ENCODE measurements around the gene SLC9A2. TPM values are rescaled to one million over a fixed set of nuclear protein-coding genes. Genes with fewer than 3 reads are reported as not detected.

SLC9A2 gene
- total and polyA plus RNA-seq, 2 donors (not counting 1 experiment from before 2014, with no cell fraction given) = not detected

GRCh38 chr2:102597788-102598187 is 21.6 kb upstream of the SLC9A2 start:
- Histone ChIP-seq H4K20me1 (ENCODE audit: control insufficient read depth, insufficient read depth, low read length, poor library complexity, severe bottlenecking) (no peaks in the 10 kb centered on the region), H3K9ac (ENCODE audit: low read length) (no peak overlapping the region), H3K36me3 (replicated peaks in 1 of 2; ENCODE audit: control extremely low read depth in 1 of 2, control insufficient read depth in 1 of 2, extremely low read depth in 1 of 2, insufficient read depth in 2 of 2, low read length in 1 of 2) (no peaks in the 10 kb centered on the region), H3K4me3 (ENCODE audit: control extremely low read depth in 1 of 5, extremely low read depth in 1 of 5, insufficient read depth in 1 of 5, low read depth in 2 of 5, low read length in 4 of 5) (no peak overlapping the region), H3K4me2 (replicated peaks; ENCODE audit: low read depth, low read length, poor library complexity, severe bottlenecking) (no peak overlapping the region), H3K4me1 (ENCODE audit: control insufficient read depth in 2 of 2, insufficient read depth in 2 of 2, low read length in 2 of 2) (no peaks in the 10 kb centered on the region), H3K27ac (ENCODE audit: low read length in 2 of 2) (no peak overlapping the region), H3K9me3 (ENCODE audit: control extremely low read depth in 1 of 3, control insufficient read depth in 2 of 3, insufficient read depth in 1 of 3, low read length in 2 of 3) (no peaks in the 10 kb centered on the region), H3K79me2 (ENCODE audit: control insufficient read depth, insufficient read depth, low read length) (no peaks in the 10 kb centered on the region), H3K27me3 (replicated peaks in 1 of 4; ENCODE audit: control extremely low read depth in 1 of 4, control insufficient read depth in 3 of 4, insufficient read depth in 4 of 4, low read length in 3 of 4) (no peaks in the 10 kb centered on the region), H2AFZ (ENCODE audit: insufficient read depth, low read depth, low read length, poor library complexity, severe bottlenecking) (no peak overlapping the region)
- ATAC-seq (ENCODE audit: low read depth) (no peak), DNase-seq (no peak)
- intact Hi-C loops (cut with micrococcal nuclease) = no loop called here
- TF ChIP-seq CTCF (IDR thresholded peaks at IDR 0.05) = no peak
- TF ChIP-seq EZH2 (IDR thresholded peaks at IDR 0.05; ENCODE audit: borderline replicate concordance, insufficient read depth, low read depth, low read length, poor library complexity, severe bottlenecking) = no peak
- POLR2A ChIA-PET = no interaction called here
- H3K27ac Mint-ChIP-seq = no peak overlapping the region
- H3K4me3 Mint-ChIP-seq = no peak overlapping the region
- WGBS (ENCODE audit: insufficient coverage) = 71% methylated on average over 8 of the region's 9 CpGs
- H3K9me3 Mint-ChIP-seq (ENCODE audit: insufficient read depth) = no peaks in the 10 kb centered on the region
- CTCF ChIA-PET = no interaction called here
- H3K4me1 Mint-ChIP-seq = no peaks in the 10 kb centered on the region
- peaks cover 36% of the 10 kb centered on the region for H3K27me3 Mint-ChIP-seq

- H4K20me1 ChIP-seq (ENCODE audit: control insufficient read depth, insufficient read depth, low read length, poor library complexity, severe bottlenecking) = no peaks in the 10 kb centered on the region
- peaks cover 36% of the 10 kb centered on the region for H3K27me3 Mint-ChIP-seq
- H2AFZ ChIP-seq (ENCODE audit: insufficient read depth, low read depth, low read length, poor library complexity, severe bottlenecking) = no peak overlapping the region
- H3K9ac ChIP-seq (ENCODE audit: low read length) = no peak overlapping the region
- no peaks in the 10 kb centered on the region for H3K36me3 ChIP-seq (replicated peaks in 1 of 2; ENCODE audit: control extremely low read depth in 1 of 2, control insufficient read depth in 1 of 2, extremely low read depth in 1 of 2, insufficient read depth in 2 of 2, low read length in 1 of 2)
- TF ChIP-seq EZH2 (IDR thresholded peaks at IDR 0.05; ENCODE audit: borderline replicate concordance, insufficient read depth, low read depth, low read length, poor library complexity, severe bottlenecking) = no peak
- TF ChIP-seq CTCF (IDR thresholded peaks at IDR 0.05) = no peak
- H3K27ac Mint-ChIP-seq = no peak overlapping the region
- H3K4me3 Mint-ChIP-seq = no peak overlapping the region
- no peak for DNase-seq
- H3K4me1 ChIP-seq (ENCODE audit: control insufficient read depth in 2 of 2, insufficient read depth in 2 of 2, low read length in 2 of 2) = no peaks in the 10 kb centered on the region
- intact Hi-C loops (cut with micrococcal nuclease) = no loop called here
- ATAC-seq (ENCODE audit: low read depth) = no peak
- CTCF ChIA-PET = no interaction called here
- H3K27me3 ChIP-seq (replicated peaks in 1 of 4; ENCODE audit: control extremely low read depth in 1 of 4, control insufficient read depth in 3 of 4, insufficient read depth in 4 of 4, low read length in 3 of 4) = no peaks in the 10 kb centered on the region
- H3K4me1 Mint-ChIP-seq = no peaks in the 10 kb centered on the region
- no peaks in the 10 kb centered on the region for H3K79me2 ChIP-seq (ENCODE audit: control insufficient read depth, insufficient read depth, low read length)
- no peak overlapping the region for H3K4me3 ChIP-seq (ENCODE audit: control extremely low read depth in 1 of 5, extremely low read depth in 1 of 5, insufficient read depth in 1 of 5, low read depth in 2 of 5, low read length in 4 of 5)
- no peak overlapping the region for H3K4me2 ChIP-seq (replicated peaks; ENCODE audit: low read depth, low read length, poor library complexity, severe bottlenecking)
- no peaks in the 10 kb centered on the region for H3K9me3 Mint-ChIP-seq (ENCODE audit: insufficient read depth)
- H3K27ac ChIP-seq (ENCODE audit: low read length in 2 of 2) = no peak overlapping the region
- POLR2A ChIA-PET = no interaction called here
- WGBS (ENCODE audit: insufficient coverage) = 67% methylated on average over 4 of the region's 6 CpGs
- H3K9me3 ChIP-seq (ENCODE audit: control extremely low read depth in 1 of 3, control insufficient read depth in 2 of 3, insufficient read depth in 1 of 3, low read length in 2 of 3) = no peaks in the 10 kb centered on the region
Measured at GRCh38 chr2:102599486-102599885, 19.9 kb upstream of the SLC9A2 start.

All from B cell (primary cell).